GM23248 (cell line): ENCODE results near the gene CD22. TPM values are rescaled to one million over a fixed set of nuclear protein-coding genes. Genes with fewer than 3 reads are reported as not detected.

Source experiments
- DNase-seq: peaks from one replicate; pipeline ENCODE4 v3.0.0-alpha.2; 2015
- H2AFZ ChIP-seq: fragments of 200-600 bp; sonication (generic); 2 replicates; pipeline ENCODE4 v1.6.1; 2016; ENCODE audit warnings: antibody characterized with exemption
- H3F3A ChIP-seq: fragments of 200-600 bp; sonication (generic); 2 replicates; pipeline ENCODE4 v1.6.1; 2016; ENCODE audit warnings: mild to moderate bottlenecking, antibody characterized with exemption, mixed run types; ENCODE audit not compliant: insufficient read depth
- H3K27ac ChIP-seq: fragments of 200-600 bp; sonication (generic); 2 replicates; pipeline ENCODE4 v1.5.1; 2016; ENCODE audit warnings: mild to moderate bottlenecking
- H3K27me3 ChIP-seq: fragments of 200-600 bp; sonication (generic); replicated peaks from 2 replicates; pipeline ENCODE4 v1.6.1; 2016; ENCODE audit warnings: mild to moderate bottlenecking; ENCODE audit not compliant: insufficient read depth
- H3K36me3 ChIP-seq: fragments of 200-600 bp; sonication (generic); 2 replicates; pipeline ENCODE4 v1.6.1; 2016; ENCODE audit warnings: low read depth, mild to moderate bottlenecking
- H3K4me1 ChIP-seq: fragments of 200-600 bp; sonication (generic); 2 replicates; pipeline ENCODE4 v1.6.1; 2016; ENCODE audit warnings: mild to moderate bottlenecking; ENCODE audit not compliant: insufficient read depth
- H3K4me2 ChIP-seq: fragments of 200-600 bp; sonication (generic); one replicate; pipeline ENCODE4 v1.6.1; 2016; ENCODE audit warnings: mild to moderate bottlenecking; ENCODE audit not compliant: unreplicated experiment
- H3K4me3 ChIP-seq: fragments of 200-600 bp; sonication (generic); 2 replicates; pipeline ENCODE4 v1.5.1; 2016; ENCODE audit warnings: mild to moderate bottlenecking
- H3K79me2 ChIP-seq: fragments of 200-600 bp; sonication (generic); 2 replicates; pipeline ENCODE4 v1.6.1; 2016; ENCODE audit warnings: mild to moderate bottlenecking; ENCODE audit not compliant: insufficient read depth
- H3K9ac ChIP-seq: fragments of 200-600 bp; sonication (generic); 2 replicates; pipeline ENCODE4 v1.6.1; 2016; ENCODE audit warnings: mild to moderate bottlenecking
- H3K9me2 ChIP-seq: fragments of 200-600 bp; sonication (generic); 2 replicates; pipeline ENCODE4 v1.6.1; 2016; ENCODE audit warnings: mixed run types, mild to moderate bottlenecking, moderate library complexity; ENCODE audit not compliant: insufficient read depth
- H3K9me3 ChIP-seq: fragments of 200-600 bp; sonication (generic); one replicate; pipeline ENCODE4 v1.6.1; 2017; ENCODE audit warnings: low read depth
- H4K20me1 ChIP-seq: fragments of 200-600 bp; sonication (generic); 2 replicates; pipeline ENCODE4 v1.6.0; 2016; ENCODE audit not compliant: insufficient read depth
- EZH2 ChIP-seq: fragments of 200-600 bp; sonication (generic); IDR thresholded peaks from 2 replicates; pipeline ENCODE4 v1.6.1; 2018; ENCODE audit warnings: antibody characterized with exemption, mild to moderate bottlenecking; ENCODE audit not compliant: insufficient read depth, poor library complexity, severe bottlenecking
- EZH2phosphoT487 ChIP-seq: fragments of 200-600 bp; sonication (generic); IDR thresholded peaks from 2 replicates; pipeline ENCODE4 v1.6.1; 2018; ENCODE audit warnings: antibody characterized with exemption, moderate library complexity, mild to moderate bottlenecking, low read depth; ENCODE audit not compliant: insufficient read depth
- WGBS, 2 experiments: methylation state at CpG; one replicate each; pipeline ENCODE4 v1.1.6; 2015 to 2017; ENCODE audit warnings: low lambda C conversion rate in 2 of 2, low coverage in 1 of 2; ENCODE audit errors: missing lambda C conversion rate in 2 of 2; 5-methylcytosine and 5-hydroxymethylcytosine counted together
- in situ Hi-C: fragments of 300-500 bp; cut with MboI; formaldehyde crosslinking; loops from 2 replicates; pipeline ENCODE4 v1.15.0; 2020
- polyA plus RNA-seq: library from polyadenylated mRNA; unstranded; fragments of >200 nt; fragmentation: Nextera tagmentation; extraction: Ambion mirVana; gene quantifications from 2 replicates; pipeline ENCODE4 v1.2.1, GENCODE V29; 2016
- total RNA-seq: library from RNA; depleted of rRNA; stranded (reverse); fragments of >200 nt; shearing (Covaris generic); gene quantifications from 2 replicates; pipeline ENCODE4 v1.2.3, GENCODE V29; 2014

CD22 gene
- total and polyA plus RNA-seq, 2 experiments from 2014 or later = 0.28 TPM; not detected in 1

DNA sequence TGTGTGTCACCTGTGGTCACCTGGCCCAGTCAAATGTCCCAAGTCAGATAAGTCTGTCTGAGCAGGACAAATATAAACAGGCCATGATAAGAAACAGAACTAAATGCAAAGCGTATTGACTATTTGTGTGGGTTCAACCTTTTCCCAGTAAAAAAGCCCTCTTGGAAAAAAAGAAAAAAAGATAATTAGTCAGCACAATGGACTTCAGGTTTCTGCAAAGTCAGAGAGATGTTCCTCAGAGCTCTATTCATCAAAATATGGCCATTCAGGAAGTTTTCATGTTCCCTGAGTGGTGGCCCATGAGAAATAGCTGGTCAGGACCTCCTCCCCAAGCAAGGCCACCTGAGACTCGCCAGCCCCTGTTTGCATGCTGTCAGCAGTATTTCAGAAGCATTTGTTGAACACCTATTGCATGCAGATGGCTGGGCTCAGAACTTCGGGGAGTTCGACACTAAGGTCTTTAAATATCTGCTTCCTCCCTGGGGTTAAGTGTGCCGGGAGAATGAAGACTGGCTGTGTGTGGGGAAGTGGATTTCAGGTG is 32.0 kb downstream of the CD22 start:
- in situ Hi-C loops = no loop called here

DNA sequence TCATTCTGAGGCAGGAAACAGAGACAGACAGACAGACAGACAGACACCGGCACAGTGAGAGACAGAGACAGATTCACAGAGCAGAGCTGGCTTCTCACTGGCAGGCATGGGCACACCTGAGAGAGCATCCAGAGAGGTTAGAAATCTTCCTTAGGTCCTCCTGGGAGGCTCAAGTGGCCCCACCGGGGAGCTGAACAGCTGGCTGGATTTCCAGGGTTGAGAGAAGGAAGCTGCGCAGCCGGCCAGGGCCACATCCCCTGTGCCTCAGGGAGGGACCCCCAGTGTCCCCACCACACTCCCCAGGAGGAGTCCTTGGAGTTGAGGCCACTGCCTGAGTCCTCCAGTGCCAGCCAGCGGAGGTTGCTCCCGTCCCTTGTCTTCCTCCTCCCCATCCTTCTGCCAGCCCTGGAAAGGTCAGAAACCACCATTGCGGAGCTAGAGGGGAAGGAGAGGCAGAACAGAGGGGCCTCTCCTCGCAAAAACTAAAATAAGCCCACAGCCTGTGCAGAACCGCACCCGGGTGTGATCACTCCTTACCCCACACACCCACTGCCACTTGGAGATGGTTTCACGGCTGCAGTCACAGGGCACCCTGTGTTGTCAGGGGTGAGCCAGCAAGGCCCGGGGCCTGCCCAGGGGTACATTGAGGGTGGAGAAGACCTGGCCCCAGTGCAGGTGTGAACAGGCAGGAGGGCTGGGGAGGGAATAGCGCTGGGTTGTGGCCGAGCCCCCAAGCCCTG is 33.4 kb downstream of the CD22 start:
- no peaks in the 10 kb centered on the region for H3K9me3 ChIP-seq
- in situ Hi-C loops = no loop called here
- no peak overlapping the region for H3K9ac ChIP-seq
- H2AFZ ChIP-seq = no peak overlapping the region
- no peak for TF ChIP-seq EZH2phosphoT487
- no peak for TF ChIP-seq EZH2
- H4K20me1 ChIP-seq = no peaks in the 10 kb centered on the region
- no peak overlapping the region for H3K27ac ChIP-seq
- no peaks in the 10 kb centered on the region for H3K36me3 ChIP-seq
- no peaks in the 10 kb centered on the region for H3K27me3 ChIP-seq
- no peak for DNase-seq
- H3K9me2 ChIP-seq = no peaks in the 10 kb centered on the region
- no peaks in the 10 kb centered on the region for H3K79me2 ChIP-seq
- no peak overlapping the region for H3K4me3 ChIP-seq
- H3K4me1 ChIP-seq = no peaks in the 10 kb centered on the region
- H3F3A ChIP-seq = no peaks in the 10 kb centered on the region
- WGBS, 2 experiments = 29 to 32% methylated on average over 8 to 9 of the region's 14 CpGs
- no peak overlapping the region for H3K4me2 ChIP-seq

More for the DNA sequence above, 32.0 kb downstream of the CD22 start:
- H2AFZ ChIP-seq = no peak overlapping the region
- no peaks in the 10 kb centered on the region for H3K9me2 ChIP-seq
- H3K9me3 ChIP-seq = no peaks in the 10 kb centered on the region
- H3K9ac ChIP-seq = no peak overlapping the region
- no peaks in the 10 kb centered on the region for H3F3A ChIP-seq
- no peaks in the 10 kb centered on the region for H3K79me2 ChIP-seq
- TF ChIP-seq EZH2 = no peak
- TF ChIP-seq EZH2phosphoT487 = no peak
- H3K27me3 ChIP-seq = no peaks in the 10 kb centered on the region; the same call in 1 of the 2 replicates
- H3K27ac ChIP-seq = no peak overlapping the region
- H3K4me2 ChIP-seq = no peak overlapping the region
- no peaks in the 10 kb centered on the region for H3K4me1 ChIP-seq
- H3K36me3 ChIP-seq = no peaks in the 10 kb centered on the region
- no peak for DNase-seq
- no peaks in the 10 kb centered on the region for H4K20me1 ChIP-seq
- WGBS, 2 experiments = 28 to 33% methylated on average over 4 to 5 of the region's 5 CpGs
- H3K4me3 ChIP-seq = no peak overlapping the region

DNA sequence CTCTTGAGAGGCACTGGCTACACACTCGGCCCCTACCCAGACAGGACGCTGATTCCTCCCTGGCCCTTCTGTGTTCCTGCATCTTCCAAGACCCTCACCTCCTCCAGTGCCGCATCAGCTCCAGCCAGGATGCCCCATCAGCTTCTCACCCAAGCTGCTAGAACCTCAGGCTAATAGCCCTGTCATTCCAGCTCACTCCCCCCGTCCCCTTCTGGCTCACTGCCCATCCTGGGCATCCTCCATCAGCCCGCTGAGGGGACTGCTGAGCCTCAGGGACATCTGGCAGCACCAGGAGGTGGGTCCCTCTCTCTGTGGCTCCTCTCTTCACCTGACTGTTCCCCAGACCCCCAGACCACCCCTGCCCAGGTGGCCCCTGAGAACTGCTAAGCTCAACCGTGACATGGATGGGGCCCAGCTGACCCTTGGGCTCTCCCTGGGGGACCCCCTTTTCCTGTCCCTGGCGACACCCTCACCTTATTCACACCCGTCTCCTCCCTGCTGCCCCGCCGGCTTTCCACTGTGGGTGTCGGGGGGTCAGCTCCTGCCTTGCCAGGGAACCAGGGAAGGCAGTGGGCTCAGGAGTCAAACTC is 34.1 kb downstream of the CD22 start:
- TF ChIP-seq EZH2 (no peak), EZH2phosphoT487 (no peak)
- no peaks in the 10 kb centered on the region for H3F3A ChIP-seq
- no peaks in the 10 kb centered on the region for H3K4me1 ChIP-seq
- no peak overlapping the region for H2AFZ ChIP-seq
- no peak overlapping the region for H3K27ac ChIP-seq
- H3K9ac ChIP-seq = no peak overlapping the region
- 0 out of 2 replicates have a peak, but pooled peaks cover under 1% of the 10 kb centered on the region for H3K27me3 ChIP-seq
- no peak overlapping the region for H3K4me3 ChIP-seq
- no peak overlapping the region for H3K4me2 ChIP-seq
- WGBS, 2 experiments = 60 to 69% methylated on average over 2 to 7 of the region's 11 CpGs
- no peaks in the 10 kb centered on the region for H3K36me3 ChIP-seq
- no peak for DNase-seq
- no peaks in the 10 kb centered on the region for H3K79me2 ChIP-seq
- in situ Hi-C loops = no loop called here
- no peaks in the 10 kb centered on the region for H3K9me2 ChIP-seq
- no peaks in the 10 kb centered on the region for H3K9me3 ChIP-seq
- H4K20me1 ChIP-seq = no peaks in the 10 kb centered on the region

- Histone ChIP-seq H3K9me2 (no peaks in the 10 kb centered on the region), H2AFZ (no peak overlapping the region), H3K9ac (no peak overlapping the region), H3K27ac (no peak overlapping the region), H3K79me2 (no peaks in the 10 kb centered on the region), H3K4me2 (no peak overlapping the region), H3K36me3 (no peaks in the 10 kb centered on the region), H3K4me1 (no peaks in the 10 kb centered on the region), H3K27me3 (0 out of 2 replicates have a peak, but pooled peaks cover 6% of the 10 kb centered on the region), H3K9me3 (no peaks in the 10 kb centered on the region), H3F3A (no peaks in the 10 kb centered on the region), H3K4me3 (no peak overlapping the region), H4K20me1 (no peaks in the 10 kb centered on the region)
- in situ Hi-C loops = no loop called here
- no peak for TF ChIP-seq EZH2
- no peak for TF ChIP-seq EZH2phosphoT487
- DNase-seq = no peak
- 50 to 60% methylated on average over 17 to 19 of the region's 19 CpGs for WGBS, 2 experiments
Measured at GRCh38 chr19:35363711-35364425, 34.9 kb downstream of the CD22 start.
